GM21619 (cell line): ENCODE data around the gene IGFN1.

Experiments used
- ATAC-seq: cut with Tn5 transposase; IDR thresholded peaks from one replicate; pipeline ENCODE4 v1.9.1; 2021; ENCODE audit not compliant: unreplicated experiment

Gene IGFN1

GRCh38 chr1:201184307-201185122 is 6.1 kb upstream of the IGFN1 start:
- no peak for ATAC-seq

GRCh38 chr1:201185123-201185453 is 5.5 kb upstream of the IGFN1 start:
- no peak for ATAC-seq

GRCh38 chr1:201185527-201186128 is 5.0 kb upstream of the IGFN1 start:
- no peak for ATAC-seq

GRCh38 chr1:201186192-201186591 is 4.4 kb upstream of the IGFN1 start:
- no peak for ATAC-seq

GRCh38 chr1:201189085-201189484 is 1.5 kb upstream of the IGFN1 start:
- no peak for ATAC-seq

- ATAC-seq, result no peak
These were observed 619 bp upstream of the IGFN1 start for GRCh38 chr1:201190005-201190404.

- ATAC-seq, result no peak
These were observed 1.1 kb downstream of the IGFN1 start for GRCh38 chr1:201191653-201192260.

- ATAC-seq, result no peak
These were observed 1.7 kb downstream of the IGFN1 start for GRCh38 chr1:201192261-201192788.

- ATAC-seq, result no peak
These were observed 3.4 kb downstream of the IGFN1 start for GRCh38 chr1:201194046-201194445.

GRCh38 chr1:201198598-201198997 is 8.0 kb downstream of the IGFN1 start:
- no peak for ATAC-seq

GRCh38 chr1:201205036-201205435 is 14.4 kb downstream of the IGFN1 start:
- ATAC-seq, result no peak

- ATAC-seq, result no peak
These were observed 15.6 kb downstream of the IGFN1 start for GRCh38 chr1:201206176-201206575.

GRCh38 chr1:201207046-201207445 is 16.4 kb downstream of the IGFN1 start:
- ATAC-seq, result no peak

GRCh38 chr1:201208236-201208635 is 17.6 kb downstream of the IGFN1 start:
- no peak for ATAC-seq

GRCh38 chr1:201212056-201212455 is 21.4 kb downstream of the IGFN1 start:
- ATAC-seq, result no peak

GRCh38 chr1:201212461-201213055 is 21.9 kb downstream of the IGFN1 start:
- no peak for ATAC-seq

- no peak for ATAC-seq
These were observed 22.6 kb downstream of the IGFN1 start for GRCh38 chr1:201213106-201213770.

- ATAC-seq, result no peak
These were observed 23.3 kb downstream of the IGFN1 start for GRCh38 chr1:201213926-201214325.

GRCh38 chr1:201214461-201214860 is 23.8 kb downstream of the IGFN1 start:
- ATAC-seq, result no peak

GRCh38 chr1:201214886-201215285 is 24.3 kb downstream of the IGFN1 start:
- no peak for ATAC-seq
